ENCODE data around the gene VWA1.
A peak's percentile ranks its signal among the peaks of the same experiment; 100 is the strongest.
"Not testable (repeated sequence)": the region's sequence is repeated elsewhere in the genome, so short reads cannot be mapped to it uniquely, and the experiment has no call there.

Gene VWA1

GRCh38 chr1:1406101-1406820 lies 29.2 kb upstream of the VWA1 start:
- DNase-seq, result no peak

- DNase-seq, result peak; percentile 63 to 85
Measured at GRCh38 chr1:1406821-1407635, 28.5 kb upstream of the VWA1 start, which contains the start of gene MRPL20. TSS of gene MRPL20 (minus strand) at chr1:1407293. CDS start at chr1:1407217, 76 bp downstream.

- peak in 1 of 2 experiments; percentile 17 for DNase-seq
Measured at GRCh38 chr1:1407636-1408318, 27.7 kb upstream of the VWA1 start.

- DNase-seq, result not testable (repeated sequence)
Measured at GRCh38 chr1:1410238-1410637, 25.3 kb upstream of the VWA1 start.

GRCh38 chr1:1411626-1412025 lies 23.9 kb upstream of the VWA1 start:
- no peak for DNase-seq

- DNase-seq, result not testable (repeated sequence)
Measured at GRCh38 chr1:1412311-1412902, 23.1 kb upstream of the VWA1 start.

GRCh38 chr1:1415751-1416150 lies 19.7 kb upstream of the VWA1 start:
- DNase-seq, result no peak

- not testable (repeated sequence) for DNase-seq
Measured at GRCh38 chr1:1417396-1417795, 18.1 kb upstream of the VWA1 start.

- not testable (repeated sequence) for DNase-seq
Measured at GRCh38 chr1:1417825-1418463, 17.5 kb upstream of the VWA1 start.

GRCh38 chr1:1418464-1419362 lies 16.8 kb upstream of the VWA1 start:
- DNase-seq, result no peak

GRCh38 chr1:1419363-1419812 lies 16.1 kb upstream of the VWA1 start:
- DNase-seq, result no peak

GRCh38 chr1:1419813-1420653 lies 15.5 kb upstream of the VWA1 start:
- DNase-seq, result no peak

GRCh38 chr1:1420654-1421141 lies 14.8 kb upstream of the VWA1 start:
- DNase-seq, result no peak

- no peak for DNase-seq
Measured at GRCh38 chr1:1421147-1421906, 14.2 kb upstream of the VWA1 start, which contains the start of gene ANKRD65. TSS of gene ANKRD65 (minus strand) at chr1:1421276. CDS start at chr1:1421005, 271 bp downstream.

GRCh38 chr1:1421907-1422464 lies 13.5 kb upstream of the VWA1 start:
- DNase-seq, result no peak

GRCh38 chr1:1422465-1423244 lies 12.8 kb upstream of the VWA1 start:
- DNase-seq, result no peak

GRCh38 chr1:1423245-1423597 lies 12.3 kb upstream of the VWA1 start:
- DNase-seq, result no peak

GRCh38 chr1:1424707-1425106 lies 10.8 kb upstream of the VWA1 start:
- no peak for DNase-seq
